ENCODE measurements around the gene CYREN.
"Not testable (repeated sequence)": the region's sequence is repeated elsewhere in the genome, so short reads cannot be mapped to it uniquely, and the experiment has no call there.

The CYREN gene, protein sequence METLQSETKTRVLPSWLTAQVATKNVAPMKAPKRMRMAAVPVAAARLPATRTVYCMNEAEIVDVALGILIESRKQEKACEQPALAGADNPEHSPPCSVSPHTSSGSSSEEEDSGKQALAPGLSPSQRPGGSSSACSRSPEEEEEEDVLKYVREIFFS

DNA sequence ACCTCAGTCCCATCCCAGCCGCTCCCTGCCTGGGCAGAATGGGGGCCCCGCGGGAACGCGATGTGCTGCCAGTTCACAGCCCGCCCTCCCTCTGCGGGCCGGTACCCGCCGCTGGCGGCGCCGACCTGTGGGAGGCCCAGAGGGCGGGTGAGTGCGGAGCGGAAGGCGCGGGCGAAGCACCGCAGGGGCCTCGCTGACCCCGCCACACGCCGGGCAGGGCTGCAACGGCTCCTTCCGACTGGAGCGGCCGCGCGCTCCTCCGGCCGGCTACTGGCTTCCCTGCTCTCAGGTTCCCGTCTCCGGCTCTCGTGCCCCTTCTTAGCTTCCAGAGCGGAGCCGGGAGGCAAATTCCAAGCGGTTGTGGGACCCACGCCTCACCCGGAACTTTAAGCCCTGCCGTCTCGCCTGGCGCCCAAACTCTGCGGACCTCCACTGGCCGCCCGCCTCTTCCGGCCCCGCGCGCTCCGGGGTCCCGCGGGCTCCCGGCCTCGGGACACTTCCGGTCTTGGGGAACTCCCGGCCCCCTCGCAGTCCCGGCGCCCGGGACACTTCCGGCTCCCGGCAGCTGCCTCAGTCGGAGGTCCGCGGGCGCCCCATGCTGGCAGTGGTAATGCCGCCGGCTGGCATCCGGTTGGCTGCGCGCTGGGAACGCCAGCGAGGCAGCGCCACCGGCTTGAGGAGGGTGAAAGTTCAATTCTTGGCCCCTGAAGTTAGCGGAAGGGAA, at the start of gene CYREN:
Gene CYREN, minus strand, starts transcription at position 434 of the 724 bp plus-strand sequence. CDS start 1,785 bp downstream, outside the sequence.
- peak; percentile 91 to 93 for DNase-seq

DNA sequence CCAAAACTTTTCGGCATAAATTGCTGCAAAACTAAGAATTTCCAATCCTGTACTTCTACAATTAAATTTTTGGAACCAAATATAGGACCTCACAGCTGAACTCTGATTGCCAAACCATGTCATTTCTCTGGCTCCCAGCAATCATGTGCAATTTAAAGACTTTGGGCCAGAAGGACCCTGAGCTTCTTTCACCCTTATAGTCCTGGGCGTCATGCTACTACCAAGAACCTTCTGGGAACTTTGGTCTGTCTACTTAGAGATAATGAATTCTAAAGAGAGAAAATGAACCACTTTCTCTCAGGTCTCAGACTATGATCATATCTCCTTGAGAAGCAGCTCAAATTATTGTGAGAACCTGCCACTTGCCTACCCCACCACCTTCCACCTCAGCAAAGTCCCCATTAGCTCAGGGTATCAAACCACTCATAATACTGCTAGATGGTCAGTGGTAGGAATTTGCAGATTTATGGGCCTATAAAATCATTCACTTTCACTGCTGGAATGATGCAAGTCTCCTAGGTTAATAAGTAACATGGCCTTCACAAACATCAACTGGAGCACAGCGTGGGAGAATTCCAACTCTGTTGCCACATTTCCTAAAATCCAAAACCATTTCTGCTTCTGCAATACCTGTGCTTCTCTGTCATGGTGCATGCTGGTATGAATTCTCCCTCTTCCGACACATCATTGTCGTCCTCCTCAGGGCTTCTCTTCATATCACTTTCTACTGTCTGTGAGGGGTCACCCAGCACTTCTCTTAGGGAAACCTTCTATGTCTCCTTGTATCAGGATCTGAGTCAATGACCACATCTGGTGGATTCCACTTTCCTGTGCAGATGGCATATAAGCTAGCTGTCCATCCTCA, 47.4 kb upstream of the CYREN start:
- no peak for DNase-seq

DNA sequence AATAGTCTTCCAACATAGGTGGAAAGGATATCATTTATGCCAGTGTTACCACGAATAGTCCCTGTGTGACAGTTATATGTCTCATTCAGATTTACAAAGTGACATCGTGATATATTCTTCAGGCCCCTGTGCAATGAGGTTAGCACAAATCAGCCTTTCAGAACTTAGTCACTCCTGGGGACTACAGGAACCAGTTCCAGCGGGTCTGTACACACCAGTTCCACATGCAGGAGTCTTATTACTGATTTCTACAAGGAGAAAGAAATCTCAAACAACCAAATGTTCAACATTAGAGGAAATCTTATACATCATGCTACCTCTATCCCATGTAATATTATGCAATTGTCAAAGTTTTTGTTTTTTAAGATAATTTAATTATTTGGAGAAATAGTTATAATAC, 45.2 kb upstream of the CYREN start:
- no peak for DNase-seq

DNA sequence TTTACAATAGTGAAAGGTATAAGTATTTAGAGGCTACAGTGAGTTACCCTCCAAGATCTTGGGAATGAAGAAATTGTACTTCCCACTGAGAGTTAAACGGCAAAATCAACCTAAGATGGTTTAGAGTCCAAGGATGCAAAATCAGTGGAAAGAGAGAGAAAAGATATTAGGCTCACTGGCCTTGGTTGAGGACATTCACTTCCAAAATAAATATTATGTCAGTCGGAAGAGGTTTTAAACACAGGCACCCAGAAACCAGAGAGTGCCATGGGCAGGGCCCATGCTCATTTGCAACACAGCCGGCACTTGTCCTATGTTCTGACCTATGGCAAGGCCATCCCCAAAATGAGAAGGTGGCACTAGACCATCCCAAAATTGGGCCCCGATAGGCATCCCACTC, 44.7 kb upstream of the CYREN start:
- no peak for DNase-seq

DNA sequence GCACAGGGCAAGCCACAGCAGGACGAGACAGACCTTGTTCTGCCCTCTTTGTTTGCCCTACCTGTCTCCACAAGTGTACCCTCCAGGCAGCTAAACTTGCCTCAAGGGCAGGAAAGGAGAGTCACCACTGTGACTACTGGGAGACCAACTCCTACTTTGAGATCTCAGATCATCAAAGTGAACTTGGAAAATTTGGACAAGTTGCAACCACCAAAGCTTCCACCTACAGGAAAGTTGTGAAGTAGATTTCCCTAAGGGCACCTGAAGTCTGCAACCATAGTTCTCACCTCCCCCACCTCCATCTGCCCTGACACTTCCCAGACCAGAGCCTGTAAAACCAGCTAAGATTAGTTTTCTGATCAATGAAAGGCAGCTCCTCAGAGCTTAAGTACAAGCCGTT, 43.3 kb upstream of the CYREN start:
- DNase-seq: no peak

DNA sequence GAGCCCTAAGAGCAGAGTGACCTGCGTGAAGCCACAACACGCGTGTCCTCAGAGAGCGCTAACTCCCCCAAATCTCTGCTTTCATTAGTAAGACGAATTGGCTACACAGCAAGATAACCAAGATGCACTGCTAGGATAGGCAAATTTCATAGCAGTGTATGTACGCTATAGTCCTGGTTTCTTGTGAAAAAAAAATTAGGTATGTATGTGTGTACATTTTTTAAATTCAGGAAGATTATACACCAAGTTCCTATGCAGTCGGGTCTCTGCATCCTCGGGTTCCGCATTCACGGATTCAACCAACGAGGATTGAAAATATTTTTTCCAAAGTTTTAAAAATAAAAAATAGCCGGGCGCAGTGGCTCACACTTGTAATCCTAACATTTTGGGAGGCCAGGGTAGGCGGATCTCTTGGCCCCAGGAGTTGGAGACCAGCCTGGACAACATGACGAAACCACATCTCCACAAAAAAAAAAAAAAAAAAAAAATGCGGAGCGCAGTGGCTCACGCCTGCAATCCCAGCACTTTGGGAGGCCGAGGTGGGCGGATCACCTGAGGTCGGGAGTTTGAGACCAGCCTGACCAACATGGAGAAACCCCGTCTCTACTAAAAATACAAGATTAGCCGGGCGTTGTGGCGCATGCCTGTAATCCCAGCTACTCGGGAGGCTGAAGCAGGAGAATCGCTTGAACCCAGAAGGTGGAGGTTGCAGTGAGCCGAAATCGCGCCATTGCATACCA, 41.6 kb upstream of the CYREN start:
- not testable (repeated sequence) for DNase-seq

DNA sequence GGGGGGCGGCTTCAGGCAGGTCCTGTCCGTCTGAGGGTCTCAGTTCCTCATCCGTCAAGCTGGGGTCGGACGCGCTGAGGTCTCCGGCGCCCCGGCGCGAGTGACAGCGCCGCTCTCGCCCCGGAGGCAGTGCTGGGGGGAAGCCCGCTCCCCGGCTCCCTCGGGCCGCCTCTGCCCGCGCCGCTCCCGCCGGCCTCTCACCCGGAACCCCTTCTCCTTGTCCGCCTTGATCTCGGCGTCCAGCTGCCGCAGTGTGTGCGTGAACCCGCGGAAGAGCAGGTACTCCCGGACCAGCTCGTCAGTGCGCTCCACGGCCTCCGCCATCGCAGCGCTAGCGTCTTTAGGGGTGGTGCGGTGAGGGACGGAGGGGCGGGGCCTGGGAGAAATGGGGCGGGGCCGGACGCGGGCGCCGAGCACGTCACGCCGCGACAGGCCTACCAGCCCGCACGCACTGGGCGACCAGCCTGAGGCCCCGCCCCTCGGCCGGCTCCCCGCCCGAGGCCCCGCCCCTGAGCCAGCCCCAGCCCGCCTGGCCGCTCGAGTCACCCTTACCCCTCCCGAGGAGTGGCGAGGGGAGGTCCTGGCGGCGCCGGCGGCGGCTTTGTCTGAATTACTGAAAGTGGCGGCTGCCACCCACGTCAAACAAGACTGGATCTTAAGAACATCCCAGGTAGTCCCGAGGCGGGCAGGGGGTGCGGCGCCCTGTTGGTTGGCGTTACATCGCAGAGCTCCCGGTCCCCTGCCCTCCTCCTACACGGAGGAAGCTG, 40.9 kb upstream of the CYREN start, which contains the start of gene WDR91:
Gene WDR91, minus strand, starts transcription at position 348 of the 767 bp plus-strand sequence. Its CDS starts 24 bp downstream, at position 324.
- DNase-seq: peak; percentile 97 to 98

DNA sequence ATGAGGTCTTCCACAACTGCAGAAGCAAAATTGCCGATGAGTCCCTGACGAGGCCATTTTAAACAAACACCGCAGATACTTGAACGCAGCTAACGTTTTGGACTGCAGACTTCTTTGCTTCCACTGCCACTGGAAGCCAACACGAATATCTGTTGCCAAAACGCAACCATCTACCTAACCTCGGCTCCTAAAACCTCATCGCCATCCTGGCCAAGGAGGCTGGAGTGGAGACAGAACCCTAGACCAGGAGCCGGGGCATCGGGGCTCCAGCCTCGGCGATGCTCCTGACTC, 40.3 kb upstream of the CYREN start:
- DNase-seq: no peak

DNA sequence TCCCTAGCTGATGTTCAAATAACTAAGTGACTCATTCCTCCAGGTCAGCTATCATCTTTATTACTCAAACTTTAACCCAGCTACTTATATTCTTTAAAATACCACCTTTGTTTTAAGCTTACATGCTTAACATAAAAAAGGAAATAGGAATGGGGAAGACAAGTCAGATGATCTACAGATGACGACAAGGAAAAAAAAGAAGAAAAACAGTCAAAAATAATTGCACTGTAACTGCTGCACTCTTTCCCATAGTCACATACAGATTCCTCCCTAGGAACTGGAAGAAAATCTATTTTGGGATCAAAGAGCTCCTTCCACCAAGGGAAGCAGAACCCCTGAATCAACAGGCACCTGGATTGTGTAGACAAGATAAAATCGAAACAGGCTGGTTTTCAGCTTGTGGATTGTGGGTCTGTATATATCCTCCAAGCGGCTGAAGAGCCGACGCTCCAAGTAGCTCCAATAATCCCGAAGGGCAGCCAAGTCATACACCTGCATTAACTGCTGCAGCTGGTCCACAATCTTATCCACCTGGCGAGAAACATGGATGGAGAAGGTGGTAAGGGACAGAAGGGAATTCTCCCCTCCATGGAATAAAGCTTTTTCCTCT, 38.8 kb upstream of the CYREN start:
- DNase-seq: no peak

DNA sequence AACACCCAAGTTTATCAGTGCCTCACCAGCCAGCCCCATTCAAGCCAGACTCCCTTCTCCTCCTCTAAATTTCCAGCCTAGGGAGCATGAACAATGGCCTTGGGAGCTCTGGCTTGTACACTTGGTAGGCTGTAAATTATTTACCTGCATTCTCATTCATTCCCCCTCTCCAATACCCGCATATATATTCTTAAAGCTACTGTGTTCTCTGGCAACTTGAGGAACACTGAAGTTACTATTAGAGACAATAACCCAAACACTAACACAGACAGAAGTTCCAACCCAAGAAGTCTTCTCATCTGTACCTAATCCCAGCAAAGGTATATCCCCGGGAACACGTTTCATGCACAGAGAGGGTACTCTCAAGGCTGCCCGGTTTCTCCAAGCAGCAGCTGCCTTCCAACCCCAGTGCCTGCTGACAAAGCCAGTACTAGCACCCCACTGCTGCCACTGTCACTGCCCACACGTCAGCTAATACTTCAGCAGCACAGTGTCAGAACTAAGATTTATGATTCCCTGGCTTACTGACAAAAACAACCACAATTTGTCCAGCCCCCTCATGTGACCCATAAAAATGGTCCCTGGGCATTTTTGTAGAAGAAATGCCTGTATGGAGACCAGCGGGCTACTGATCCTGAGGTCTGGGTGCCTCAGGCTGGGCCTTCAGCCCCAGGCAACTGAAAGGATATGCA, 37.7 kb upstream of the CYREN start:
- no peak for DNase-seq

DNA sequence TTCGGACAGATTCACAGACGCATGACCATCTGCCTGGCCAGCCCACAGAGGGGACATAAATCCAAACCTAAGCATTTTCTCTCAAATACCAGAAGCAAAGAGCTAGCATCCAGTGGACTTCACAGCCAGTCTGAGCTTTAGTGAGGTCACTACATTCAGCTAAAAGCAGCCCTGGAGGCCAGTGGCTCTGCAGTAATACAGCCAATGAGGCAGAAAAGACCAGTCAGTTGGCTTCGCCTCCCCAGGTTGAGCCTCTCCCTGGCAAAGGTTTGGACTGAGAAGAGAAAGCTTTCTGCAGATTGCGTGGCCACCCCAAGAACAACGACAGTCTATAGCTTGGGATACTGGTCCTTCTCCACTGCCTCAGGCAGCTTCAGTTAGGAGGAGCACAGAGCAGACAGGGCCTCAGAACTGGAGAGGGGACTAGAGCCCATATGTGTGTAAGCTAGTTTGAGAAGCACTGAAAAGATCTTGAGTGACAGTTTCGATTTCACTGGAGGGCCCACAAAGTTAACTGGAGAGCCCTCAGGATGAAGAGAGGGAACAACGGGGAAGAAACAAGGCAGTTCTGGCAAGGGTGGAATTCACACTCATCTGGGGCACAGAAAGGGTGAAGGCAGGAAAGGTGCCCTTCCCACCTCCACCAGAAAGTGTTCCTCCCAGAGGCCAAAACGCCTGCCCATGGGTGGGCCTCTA, 37.0 kb upstream of the CYREN start:
- no peak for DNase-seq

DNA sequence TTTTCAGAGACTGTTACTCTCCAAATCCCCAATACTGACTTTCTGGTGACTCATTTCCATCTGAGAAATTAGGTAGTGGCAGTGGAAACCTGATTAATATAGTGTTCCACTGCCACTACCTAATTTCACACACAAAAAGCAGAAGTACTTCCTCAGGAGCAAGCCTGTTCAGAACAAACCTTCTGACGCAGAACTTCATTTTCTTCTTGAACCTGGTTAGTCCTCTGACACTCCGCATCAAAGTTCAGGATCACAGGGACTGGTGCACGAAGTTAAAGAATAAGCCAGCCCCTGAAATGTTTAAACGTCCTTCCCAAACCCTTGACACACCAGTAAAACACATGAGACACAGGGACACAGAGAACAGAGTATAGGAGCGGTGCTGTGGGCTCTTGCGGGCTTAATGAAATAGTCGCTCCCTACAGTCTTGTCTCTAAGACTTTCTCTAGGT, 36.5 kb upstream of the CYREN start:
- DNase-seq: no peak

DNA sequence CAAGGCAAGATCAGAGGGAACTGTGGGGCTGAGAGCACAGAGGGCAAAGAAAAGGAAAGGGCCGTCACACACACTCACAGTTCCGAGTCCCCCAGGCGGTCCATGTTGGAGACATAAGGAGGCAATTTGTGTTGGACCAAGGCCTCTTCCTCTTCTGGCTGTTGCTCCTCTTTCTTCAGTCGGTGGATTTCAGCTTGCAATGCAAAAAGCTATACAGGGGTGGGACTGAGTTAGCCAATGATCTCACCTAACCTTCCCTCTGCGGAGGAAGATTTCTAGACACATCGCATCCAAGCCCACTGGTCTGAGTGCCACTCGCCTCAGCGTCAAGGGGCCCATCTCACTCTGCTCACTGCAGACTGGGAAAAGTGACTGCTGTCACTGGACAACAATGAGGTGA, 35.3 kb upstream of the CYREN start:
- no peak for DNase-seq

DNA sequence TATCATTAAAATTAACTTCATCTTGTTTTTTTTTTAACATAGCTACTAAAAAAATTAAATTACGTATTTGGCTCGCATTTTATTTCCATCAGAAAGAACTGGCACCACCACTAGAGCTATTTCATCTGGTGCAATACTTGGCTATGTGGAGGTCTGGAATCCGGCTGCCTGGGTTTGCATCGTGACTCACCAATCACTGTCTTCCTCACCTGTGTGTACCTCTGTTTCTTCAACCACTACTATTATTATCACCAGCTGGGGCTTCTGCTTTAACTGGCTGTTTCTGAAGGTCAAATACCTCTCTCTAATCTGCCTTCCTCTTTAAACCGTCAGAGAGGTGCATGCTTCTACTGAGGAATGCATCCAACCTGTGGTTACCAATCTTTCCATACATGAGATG, 34.4 kb upstream of the CYREN start:
- no peak for DNase-seq

DNA sequence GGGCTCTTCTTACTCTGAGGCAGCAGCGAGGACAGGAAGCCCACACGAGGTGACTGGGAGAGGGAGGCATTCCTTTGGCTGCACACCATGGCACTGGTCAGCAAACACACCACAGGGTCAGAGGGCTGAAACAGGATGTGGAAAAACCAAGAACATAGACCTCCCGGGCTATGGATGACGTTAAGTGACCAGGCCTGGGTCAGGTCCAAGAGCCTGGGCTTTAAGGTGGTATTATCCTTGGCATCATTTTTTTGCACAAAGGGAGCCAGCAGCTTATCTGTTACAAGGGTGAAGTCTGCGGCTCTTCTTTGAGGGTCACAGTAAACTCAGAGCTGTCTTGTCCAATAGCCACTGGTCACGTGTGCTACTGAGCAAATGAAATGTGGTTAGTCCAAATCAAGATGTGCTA, 33.8 kb upstream of the CYREN start:
- no peak for DNase-seq

DNA sequence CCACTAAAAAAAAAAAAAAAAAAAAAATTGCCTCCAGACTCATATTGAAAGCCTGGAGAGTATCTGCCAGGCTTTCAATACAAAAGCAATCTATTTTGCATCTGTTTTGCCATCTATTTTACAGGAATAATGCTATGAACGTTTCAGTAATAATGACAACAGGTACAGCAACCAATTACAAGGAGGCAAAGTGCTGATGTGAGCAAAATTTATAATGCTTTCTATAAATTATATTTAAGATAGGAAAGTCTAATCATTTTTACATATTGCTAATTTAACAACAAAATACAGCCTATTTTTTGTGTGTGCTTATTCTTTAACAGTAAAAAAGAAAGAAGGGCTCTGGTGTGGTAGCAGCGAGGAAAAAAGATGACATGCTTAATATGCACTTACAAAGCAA, 30.8 kb upstream of the CYREN start:
- no peak for DNase-seq

DNA sequence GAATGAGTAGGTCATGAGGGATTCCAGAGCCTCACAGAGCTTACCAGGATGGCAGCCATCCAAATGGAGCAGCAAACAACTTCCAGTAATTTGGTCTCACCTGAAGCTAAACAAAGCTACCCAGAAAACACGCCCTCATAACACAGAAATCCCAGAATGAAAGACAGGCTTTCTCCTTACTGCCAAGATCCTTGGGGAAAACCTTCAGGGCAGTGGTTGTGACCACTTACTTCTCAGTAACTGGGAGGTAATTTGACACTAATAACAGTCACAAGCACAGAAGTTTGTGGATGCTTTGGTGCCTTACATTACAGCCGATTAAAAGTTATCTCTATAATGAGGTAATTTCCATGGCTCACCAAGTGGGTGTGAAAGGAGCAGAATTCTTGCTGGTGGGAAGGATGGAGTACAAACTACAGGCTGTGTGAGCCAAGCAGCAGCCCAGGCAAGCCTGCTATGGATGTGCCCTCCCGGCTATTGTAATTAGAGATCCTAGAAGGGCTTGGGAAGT, 30.4 kb upstream of the CYREN start:
- no peak for DNase-seq

DNA sequence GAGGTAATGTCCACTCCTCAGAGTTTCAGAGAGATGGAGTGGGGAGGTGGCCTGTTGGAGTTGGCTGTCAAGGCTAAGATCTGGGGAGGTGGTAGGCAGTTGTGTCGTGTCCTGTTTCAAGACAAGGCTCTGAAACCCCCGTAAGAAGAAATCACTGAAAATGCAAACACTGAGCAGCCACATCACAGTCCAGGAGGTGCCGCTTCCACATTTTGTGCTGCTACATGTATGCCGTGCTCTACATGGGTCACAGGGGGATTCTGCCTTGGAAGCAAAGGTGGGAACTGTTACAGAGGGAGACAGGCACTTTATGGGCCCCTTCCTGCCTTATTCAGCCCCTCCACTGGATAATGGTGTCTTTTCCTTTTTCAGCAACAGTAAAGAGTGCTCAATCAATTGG, 28.9 kb upstream of the CYREN start:
- no peak for DNase-seq

DNA sequence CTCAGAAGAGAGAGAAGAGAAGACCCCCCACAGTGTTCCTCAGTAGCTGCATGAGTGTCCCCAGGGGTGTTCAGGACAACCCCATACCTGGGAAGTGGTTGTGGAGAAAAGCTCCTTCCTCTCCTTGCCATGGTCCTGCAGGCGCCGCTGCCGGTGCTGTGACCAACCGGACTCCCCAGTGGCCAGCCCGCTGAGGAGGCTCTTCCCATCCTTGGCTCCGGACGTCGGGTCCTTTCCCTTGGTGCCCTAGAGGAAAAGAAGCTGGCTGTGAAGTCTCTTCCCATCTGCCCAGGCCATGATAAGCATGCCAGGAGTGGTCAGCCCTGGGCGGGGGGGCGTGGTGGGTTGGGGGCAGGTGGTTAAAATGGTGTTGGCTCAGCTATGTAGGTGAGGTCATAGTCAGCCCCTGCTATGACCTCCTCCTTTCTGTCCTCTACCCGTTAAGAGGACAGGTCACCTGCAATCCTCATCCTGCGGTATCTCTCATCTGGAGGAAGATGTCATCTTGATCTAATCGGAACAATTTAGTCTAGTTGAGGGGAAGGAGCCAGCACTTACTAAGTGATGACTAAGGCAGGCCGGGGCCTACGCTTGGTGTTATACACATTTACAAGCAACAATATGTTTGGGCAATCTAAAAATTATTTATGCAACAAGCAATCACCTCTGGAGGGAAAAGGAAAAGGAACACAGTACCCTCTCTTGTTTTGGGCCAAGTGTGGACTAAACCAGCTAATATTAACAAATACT, 27.6 kb upstream of the CYREN start:
- no peak for DNase-seq

DNA sequence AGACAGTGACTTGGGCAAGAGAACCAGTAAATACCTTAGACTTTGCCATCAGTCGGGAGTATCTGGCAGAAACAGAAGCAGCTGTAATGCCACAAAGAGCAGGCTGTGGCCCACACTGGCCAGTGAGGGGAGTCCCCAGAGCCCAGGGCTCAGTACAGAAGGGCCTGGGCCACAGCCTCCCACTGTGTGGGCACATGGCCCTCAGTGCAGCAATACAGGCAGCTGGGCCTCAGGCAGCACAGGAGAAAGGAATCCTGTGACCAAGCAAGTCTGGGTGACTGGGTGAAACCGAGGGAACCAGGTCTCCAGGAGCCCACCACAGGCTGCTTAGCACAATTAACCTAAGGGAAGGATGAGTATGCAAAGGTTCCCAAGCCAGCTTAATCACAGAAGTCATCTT, 26.8 kb upstream of the CYREN start:
- no peak for DNase-seq
